OCI-LY7 (cell line): ENCODE data around the gene ANKFN1. TPM values are rescaled to one million over a fixed set of nuclear protein-coding genes. Genes with fewer than 3 reads are reported as not detected.

Experiments used
- BruUV-seq: library from RNA; stranded (reverse); fragments of 400-500 nt; replicated peaks from 2 replicates; lab custom pipeline; 2021; lab: Mats Ljungman, UMichigan
- CTCF ChIA-PET: fragments of 300-600 bp; sonication (Branson Sonifier 250); formaldehyde crosslinking; loops from one replicate; lab custom pipeline; 2022; ENCODE audit warnings: antibody characterized with exemption; ENCODE audit not compliant: unreplicated experiment; lab: Charles Lee
- POLR2A ChIA-PET: fragments of 300-600 bp; sonication (Branson Sonifier 250); formaldehyde crosslinking; loops from one replicate; lab custom pipeline; 2022; ENCODE audit warnings: antibody characterized with exemption; lab: Charles Lee
- DNase-seq: peaks from one replicate; pipeline ENCODE4 v3.0.0-alpha.2; 2015; ENCODE audit warnings: low spot score
- H2AFZ ChIP-seq: fragments of 200-600 bp; sonication (generic), shearing (Covaris generic); 2 replicates; pipeline ENCODE4 v1.6.1; 2014; ENCODE audit warnings: mild to moderate bottlenecking, antibody characterized with exemption, low read length, moderate library complexity
- H3K27ac ChIP-seq: fragments of 200-600 bp; sonication (generic); 2 replicates; pipeline ENCODE4 v1.5.1; 2014; ENCODE audit warnings: mixed run types, low read depth, mild to moderate bottlenecking, moderate library complexity, low read length, inconsistent platforms; ENCODE audit not compliant: poor library complexity, severe bottlenecking
- H3K36me3 ChIP-seq: fragments of 200-600 bp; sonication (generic); 2 replicates; pipeline ENCODE4 v1.6.1; 2014; ENCODE audit warnings: mild to moderate bottlenecking, antibody characterized with exemption, low read length, moderate library complexity, mixed read lengths; ENCODE audit not compliant: insufficient read depth
- H3K4me1 ChIP-seq: fragments of 200-600 bp; sonication (generic); 2 replicates; pipeline ENCODE4 v1.5.1; 2014; ENCODE audit warnings: mild to moderate bottlenecking, low read length; ENCODE audit not compliant: insufficient read depth, poor library complexity, severe bottlenecking
- H3K4me2 ChIP-seq: fragments of 200-600 bp; sonication (generic); 2 replicates; pipeline ENCODE4 v1.6.1; 2014; ENCODE audit warnings: mild to moderate bottlenecking, low read length
- H3K4me3 ChIP-seq: fragments of 200-600 bp; sonication (generic); 2 replicates; pipeline ENCODE4 v1.5.1; 2014; ENCODE audit warnings: mild to moderate bottlenecking, low read depth, low read length; ENCODE audit not compliant: poor library complexity, severe bottlenecking
- H3K79me2 ChIP-seq: fragments of 200-600 bp; sonication (generic); 2 replicates; pipeline ENCODE4 v1.6.1; 2016; ENCODE audit warnings: low read depth, mild to moderate bottlenecking, low read length, moderate library complexity, mixed read lengths; ENCODE audit not compliant: insufficient read depth
- H3K9me2 ChIP-seq: fragments of 200-600 bp; sonication (generic); 2 replicates; pipeline ENCODE4 v1.6.1; 2016; ENCODE audit warnings: mild to moderate bottlenecking, low read length, mixed read lengths; ENCODE audit not compliant: insufficient read depth
- H3K9me3 ChIP-seq: fragments of 200-600 bp; sonication (generic); 2 replicates; pipeline ENCODE4 v1.6.1; 2014; ENCODE audit warnings: mild to moderate bottlenecking, mixed run types, low read length, mixed read lengths
- H4K20me1 ChIP-seq: fragments of 200-600 bp; sonication (generic); 2 replicates; pipeline ENCODE4 v1.6.1; 2014; ENCODE audit warnings: mild to moderate bottlenecking, antibody characterized with exemption, low read length, moderate library complexity, mixed read lengths; ENCODE audit not compliant: insufficient read depth
- CTCF ChIP-seq: fragments of 200-600 bp; sonication (generic); conservative IDR thresholded peaks from 2 replicates; pipeline ENCODE4 v1.5.1; 2014; ENCODE audit warnings: mild to moderate bottlenecking, antibody characterized with exemption, low read length, moderate library complexity, mixed read lengths
- EZH2phosphoT487 ChIP-seq: fragments of 200-600 bp; sonication (generic); IDR thresholded peaks from 2 replicates; pipeline ENCODE4 v1.6.1; 2018; ENCODE audit warnings: low read depth, borderline replicate concordance, mild to moderate bottlenecking, mixed run types, antibody characterized with exemption, low read length, moderate library complexity, mixed read lengths
- intact Hi-C: fragments of 100-400 bp; cut with micrococcal nuclease; formaldehyde crosslinking; loops from one replicate; pipeline ENCODE4 v1.10.0; 2022; ENCODE audit not compliant: unreplicated experiment
- total RNA-seq, 2 experiments: library from RNA; depleted of rRNA in 1 of 2; stranded (reverse); fragments of >200 nt in 1 of 2; shearing (Covaris generic) in 1 of 2; gene quantifications; 2 replicates each; pipeline ENCODE4 v1.2.3, GENCODE V29; 2014 to 2022

Gene ANKFN1
- total RNA-seq, 2 experiments from 2014 or later = 0.67 TPM; not detected in 1

- Histone ChIP-seq H3K79me2 (no peaks in the 10 kb centered on the region), H3K9me3 (no peaks in the 10 kb centered on the region), H3K9me2 (no peaks in the 10 kb centered on the region), H3K4me3 (no peak overlapping the region), H4K20me1 (no peaks in the 10 kb centered on the region), H3K4me2 (no peak overlapping the region), H3K4me1 (no peaks in the 10 kb centered on the region), H3K36me3 (no peaks in the 10 kb centered on the region), H2AFZ (no peak overlapping the region), H3K27ac (no peak overlapping the region)
- intact Hi-C loops = no loop called here
- ChIA-PET POLR2A (no interaction called here), CTCF (no interaction called here)
- DNase-seq = no peak
- BruUV-seq = no TSS peak
- TF ChIP-seq CTCF = no peak
- no peak for TF ChIP-seq EZH2phosphoT487
Measured at GRCh38 chr17:56505154-56505756, 352.0 kb downstream of the ANKFN1 start.

- Histone ChIP-seq H3K79me2 (no peaks in the 10 kb centered on the region), H4K20me1 (no peaks in the 10 kb centered on the region), H3K27ac (no peak overlapping the region), H3K4me1 (no peaks in the 10 kb centered on the region), H3K36me3 (no peaks in the 10 kb centered on the region), H3K9me3 (no peaks in the 10 kb centered on the region), H3K9me2 (no peaks in the 10 kb centered on the region), H2AFZ (no peak overlapping the region), H3K4me3 (no peak overlapping the region), H3K4me2 (no peak overlapping the region)
- no peak for DNase-seq
- CTCF ChIA-PET = no interaction called here
- no TSS peak for BruUV-seq
- TF ChIP-seq CTCF (no peak), EZH2phosphoT487 (no peak)
- POLR2A ChIA-PET = no interaction called here
- intact Hi-C loops = no loop called here
Measured at GRCh38 chr17:56506349-56506748, 353.1 kb downstream of the ANKFN1 start.

GRCh38 chr17:56510554-56511342 is 357.5 kb downstream of the ANKFN1 start:
- H3K36me3 ChIP-seq = no peaks in the 10 kb centered on the region
- TF ChIP-seq CTCF (no peak), EZH2phosphoT487 (no peak)
- H3K4me2 ChIP-seq = no peak overlapping the region
- no peaks in the 10 kb centered on the region for H3K79me2 ChIP-seq
- H3K9me3 ChIP-seq = no peaks in the 10 kb centered on the region
- POLR2A ChIA-PET = interaction anchor here (0.6 kb wide), 1 partner anchor 42 kb away, joined by 3 read pairs; no protein-coding TSS in a partner anchor
- H3K4me1 ChIP-seq = no peaks in the 10 kb centered on the region
- DNase-seq = no peak
- intact Hi-C loops = no loop called here
- H3K27ac ChIP-seq = no peak overlapping the region
- H2AFZ ChIP-seq = no peak overlapping the region
- H3K9me2 ChIP-seq = no peaks in the 10 kb centered on the region
- CTCF ChIA-PET = no interaction called here
- no peaks in the 10 kb centered on the region for H4K20me1 ChIP-seq
- no peak overlapping the region for H3K4me3 ChIP-seq
- BruUV-seq = no TSS peak
